Left ventricle myocardium superior (tissue), 1 donor: ENCODE measurements around the gene HOXA9. TPM values are rescaled to one million over a fixed set of nuclear protein-coding genes. Genes with fewer than 3 reads are reported as not detected.

ENCODE experiments used
- ATAC-seq: fragments of 200-7000 bp; cut with Tn5 transposase; one replicate; pipeline ENCODE4 v1.9.1; 2020; ENCODE audit warnings: mild to moderate bottlenecking, moderate library complexity
- DNase-seq: peaks from one replicate; pipeline ENCODE4 v3.0.0-alpha.2; 2020
- intact Hi-C: fragments of 100-400 bp; cut with micrococcal nuclease; formaldehyde crosslinking; loops from one replicate; pipeline ENCODE4 v1.11.0; 2022
- total RNA-seq: library from RNA; stranded (reverse); fragmentation: NEBNext Ultra II Directional; extraction: Animal tissue kit (Norgen Biotek cat#: 25700); gene quantifications from one replicate; pipeline ENCODE4 v1.2.1, GENCODE V29; 2021
- donor health status: DM: no; HTN: yes; CAD: no; lungs with severe emphysema.

Gene HOXA9
- total RNA-seq, 1 donor from 2014 or later, result not detected

DNA sequence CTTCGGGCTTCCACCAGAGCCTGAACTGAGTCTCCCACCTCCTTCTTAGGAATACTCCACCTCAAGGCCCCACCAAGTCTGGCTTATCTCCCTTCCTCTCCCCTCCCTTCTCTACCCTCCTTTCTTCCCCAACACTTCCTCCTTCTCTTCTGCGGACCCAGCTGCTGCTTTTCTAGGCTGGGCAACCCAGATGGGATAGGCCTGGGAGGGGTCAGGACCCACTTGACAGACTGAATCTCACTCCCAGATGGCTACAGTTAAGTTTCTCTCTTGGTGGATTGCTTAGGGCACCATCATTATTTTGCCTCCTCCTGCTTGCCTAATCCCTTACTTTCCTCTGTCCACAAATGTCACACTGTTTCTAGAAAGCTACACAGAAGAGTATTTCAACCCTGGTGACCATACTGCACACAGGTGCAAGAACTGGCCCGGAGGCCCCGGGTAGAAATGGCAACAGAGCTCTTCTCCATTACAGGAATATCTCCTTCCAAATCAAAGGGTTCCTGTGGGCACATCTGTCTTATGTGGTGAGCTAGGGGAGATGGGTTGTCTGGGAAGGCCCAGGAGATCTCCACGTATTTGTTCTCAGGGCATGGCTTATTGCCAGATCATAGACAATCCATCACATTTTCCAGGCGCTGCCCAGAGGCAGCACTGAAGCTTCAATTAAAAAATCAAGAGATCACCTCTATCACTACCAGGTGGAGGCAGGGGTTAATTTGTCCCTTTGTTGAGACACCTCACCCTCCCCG is 24.8 kb upstream of the HOXA9 start:
- DNase-seq (no peak), ATAC-seq (no peak)
- intact Hi-C loops, result no loop called here

DNA sequence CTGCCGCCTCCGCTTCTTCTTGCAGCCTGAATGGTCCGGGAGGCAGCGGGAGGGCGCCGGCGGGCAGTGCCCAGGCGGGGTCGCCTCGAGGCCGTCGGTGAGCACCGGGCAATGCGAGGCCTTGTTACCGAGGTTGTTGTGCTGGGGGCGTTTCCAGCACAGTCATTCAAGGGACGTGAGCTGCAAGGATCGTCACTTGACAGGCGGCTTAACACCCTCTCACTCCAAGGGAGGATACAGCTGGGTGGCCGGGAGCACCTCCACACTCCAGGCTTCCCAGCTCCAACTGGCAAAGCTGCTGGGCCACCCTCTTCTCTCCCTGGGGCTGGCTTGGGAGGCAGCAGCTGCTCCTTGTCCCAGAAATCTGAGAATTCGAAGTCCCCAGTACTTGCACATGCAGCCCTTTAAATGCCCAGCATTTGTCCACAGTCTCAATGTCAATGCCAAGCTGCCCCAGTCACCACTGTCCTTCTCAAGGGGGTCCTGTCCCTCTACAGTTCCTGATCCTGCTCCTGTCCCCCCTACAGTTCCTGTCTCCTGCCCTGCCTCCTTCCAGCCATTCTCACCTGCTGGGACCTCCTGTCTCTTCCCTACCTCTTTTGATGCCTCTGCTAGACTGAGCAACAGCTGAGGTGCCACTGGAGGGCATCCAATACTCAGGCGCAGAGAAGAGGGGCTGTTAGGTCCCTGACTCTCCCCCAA is 24.1 kb upstream of the HOXA9 start:
- ATAC-seq (no peak), DNase-seq (no peak)
- intact Hi-C loops, result no loop called here

DNA sequence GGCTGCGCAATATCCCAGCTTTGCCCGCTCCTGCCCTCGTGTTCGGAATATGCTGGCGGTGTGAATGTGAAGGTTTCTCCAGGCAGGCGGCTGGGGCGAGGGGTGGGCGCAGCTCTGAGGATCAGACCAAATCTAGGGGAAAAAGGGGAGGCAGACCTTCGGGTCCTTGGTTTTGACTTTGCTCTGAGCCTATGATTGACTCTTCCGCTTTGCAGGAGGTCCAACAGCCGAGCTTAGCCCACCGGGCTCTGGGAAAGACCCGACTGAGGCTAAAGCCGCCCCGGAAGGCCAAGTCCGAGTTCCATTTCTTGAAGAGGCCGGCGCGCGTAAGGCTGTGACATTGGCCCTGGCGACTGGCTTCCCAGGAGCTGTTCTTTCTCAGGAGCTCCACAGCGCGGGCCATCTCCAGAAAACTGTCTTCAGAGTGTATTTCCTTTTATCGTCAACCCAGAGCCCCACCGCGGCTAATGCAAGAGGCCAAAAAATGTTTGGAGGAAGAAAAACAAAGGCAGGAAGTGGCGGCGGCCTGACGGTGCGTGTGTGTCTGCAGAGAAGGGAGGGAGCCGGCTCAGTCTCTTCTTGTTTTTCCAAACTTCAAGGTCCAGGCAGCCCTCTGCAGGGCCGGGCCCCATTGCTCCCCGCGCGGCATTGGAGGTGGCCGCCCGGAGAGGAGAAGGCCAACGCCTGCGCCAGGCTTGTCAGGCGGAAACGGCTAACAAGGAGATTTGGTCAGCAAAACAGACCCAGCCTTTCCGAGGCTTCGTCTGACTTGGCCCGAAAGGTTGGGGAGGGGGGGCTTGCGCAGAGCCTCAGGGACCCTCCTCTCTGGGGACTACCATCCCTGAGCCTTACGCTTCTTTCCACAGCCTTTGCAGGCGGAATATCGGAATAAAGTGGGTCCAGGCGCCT is 23.3 kb upstream of the HOXA9 start:
- DNase-seq, result no peak
- intact Hi-C loops, result no loop called here
- peak; percentile 23 for ATAC-seq

DNA sequence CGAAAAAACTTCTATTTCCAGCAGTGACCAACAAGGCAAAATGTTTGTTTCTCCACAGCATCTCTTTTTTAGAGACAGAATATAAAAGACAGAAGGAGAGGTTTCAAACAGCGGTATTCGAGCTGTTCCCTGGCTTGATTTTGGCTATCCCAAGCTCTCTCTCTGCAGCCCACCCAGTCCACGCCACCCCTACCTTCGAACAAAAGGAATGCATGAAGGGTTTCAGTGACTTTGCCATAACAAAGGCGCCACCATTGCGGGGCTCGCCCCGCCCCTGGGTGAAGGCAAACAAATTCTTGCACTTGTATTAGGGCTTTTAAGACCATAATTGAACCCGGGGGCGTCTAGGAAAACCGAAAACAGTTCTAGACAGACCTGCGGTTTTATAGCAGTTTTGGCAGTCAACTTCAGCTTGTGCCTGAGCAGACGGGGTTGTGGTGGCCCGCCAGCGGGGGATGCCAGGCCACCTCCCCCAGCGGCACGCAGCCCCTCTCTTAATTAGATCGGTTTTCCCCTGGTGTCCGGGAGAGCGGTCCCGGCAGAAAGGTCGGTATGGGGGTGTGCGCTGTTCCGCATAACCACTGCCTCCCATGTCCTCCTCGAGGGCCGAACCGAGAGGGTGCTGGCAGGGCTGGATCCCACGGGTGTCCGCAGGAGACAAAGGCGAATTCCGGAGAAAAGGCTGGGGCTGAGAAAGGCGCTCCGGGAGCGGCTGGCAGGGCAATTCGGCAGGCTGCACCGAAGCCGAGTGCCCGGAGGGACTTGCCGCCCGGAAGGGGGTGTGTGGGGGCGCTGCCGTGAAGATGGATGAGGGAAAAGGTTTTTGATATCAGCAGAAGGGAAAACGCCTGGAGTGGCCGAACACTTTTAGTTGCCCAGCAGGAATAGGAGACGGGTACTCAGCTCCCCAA is 22.4 kb upstream of the HOXA9 start:
- no peak for DNase-seq
- intact Hi-C loops, result no loop called here
- no peak for ATAC-seq

DNA sequence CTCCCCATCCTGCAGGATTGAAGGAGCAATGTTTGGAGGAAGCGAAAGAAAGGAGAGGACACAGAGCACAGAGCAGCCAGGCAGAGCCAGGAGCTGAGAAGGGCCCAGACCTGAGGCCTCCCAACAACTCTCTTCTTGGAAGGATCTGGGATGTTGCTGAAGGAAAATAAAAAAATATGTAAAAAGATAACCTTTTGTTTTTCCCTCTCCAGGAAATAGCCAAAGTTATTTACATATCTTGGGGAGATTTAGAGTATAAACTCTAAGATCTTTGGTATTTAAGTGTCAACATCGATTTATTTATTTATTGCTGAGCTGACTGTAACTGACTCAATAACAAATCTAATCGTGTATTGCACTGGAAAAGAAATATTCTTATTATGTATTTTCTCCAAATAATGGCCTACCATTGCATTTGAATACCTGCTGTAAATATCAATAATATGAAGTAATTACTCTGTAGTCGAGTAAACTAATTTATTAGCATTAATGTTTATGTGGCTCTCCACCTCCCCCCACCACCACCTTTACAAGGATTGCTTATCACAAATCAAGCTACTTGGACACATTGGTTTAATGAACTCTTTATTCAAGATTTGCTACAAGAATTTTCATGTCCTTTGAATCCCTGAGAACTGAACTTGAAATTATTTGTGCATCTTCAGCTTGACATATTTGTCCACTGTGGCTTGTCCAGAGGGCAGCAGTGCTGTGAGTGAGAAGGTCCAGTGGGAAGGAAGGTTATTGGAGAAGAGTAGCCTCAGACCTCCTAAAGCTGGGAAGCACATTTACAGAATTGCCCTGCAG is 21.5 kb upstream of the HOXA9 start:
- no peak for DNase-seq
- no peak for ATAC-seq
- intact Hi-C loops, result no loop called here

DNA sequence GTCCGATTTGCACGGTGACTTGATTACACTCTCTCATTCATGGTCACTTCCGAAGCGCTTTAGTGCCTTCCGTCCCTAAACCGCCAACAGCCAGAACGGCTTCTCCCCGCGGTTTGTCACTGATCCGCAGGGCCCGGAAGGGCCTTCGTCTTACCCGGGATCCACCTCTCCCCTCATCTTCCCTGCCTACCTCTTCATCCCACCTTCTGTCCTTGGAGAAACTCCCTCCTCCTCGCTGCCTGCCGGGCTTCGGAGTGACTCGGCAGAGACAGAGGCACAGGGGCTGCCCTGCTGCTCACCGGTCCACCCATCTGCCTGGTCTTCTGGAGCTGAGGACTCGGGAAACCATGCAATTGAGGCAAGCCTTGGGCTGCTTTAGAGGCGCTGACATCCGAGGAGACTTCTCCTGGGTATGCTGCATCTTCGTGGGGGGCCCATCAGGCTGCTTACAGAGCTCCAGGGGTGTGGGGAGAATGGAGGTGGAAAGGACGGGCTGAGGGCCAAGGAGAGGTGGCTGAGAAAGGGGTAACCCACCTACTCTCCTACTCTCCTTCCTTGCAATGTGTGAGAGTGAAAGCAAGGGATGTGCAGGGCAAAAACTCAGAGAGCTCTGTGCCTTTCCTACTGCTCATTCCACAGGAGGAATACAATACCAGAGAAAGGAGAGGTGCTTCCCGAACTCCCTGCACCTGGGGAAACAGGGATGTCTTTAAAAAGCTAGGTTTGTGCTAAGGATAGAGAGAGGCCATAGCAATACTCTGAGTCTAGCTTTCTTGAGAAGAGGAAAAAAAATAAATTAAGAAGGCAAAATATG is 20.7 kb upstream of the HOXA9 start:
- no peak for DNase-seq
- intact Hi-C loops, result no loop called here
- ATAC-seq, result no peak

DNA sequence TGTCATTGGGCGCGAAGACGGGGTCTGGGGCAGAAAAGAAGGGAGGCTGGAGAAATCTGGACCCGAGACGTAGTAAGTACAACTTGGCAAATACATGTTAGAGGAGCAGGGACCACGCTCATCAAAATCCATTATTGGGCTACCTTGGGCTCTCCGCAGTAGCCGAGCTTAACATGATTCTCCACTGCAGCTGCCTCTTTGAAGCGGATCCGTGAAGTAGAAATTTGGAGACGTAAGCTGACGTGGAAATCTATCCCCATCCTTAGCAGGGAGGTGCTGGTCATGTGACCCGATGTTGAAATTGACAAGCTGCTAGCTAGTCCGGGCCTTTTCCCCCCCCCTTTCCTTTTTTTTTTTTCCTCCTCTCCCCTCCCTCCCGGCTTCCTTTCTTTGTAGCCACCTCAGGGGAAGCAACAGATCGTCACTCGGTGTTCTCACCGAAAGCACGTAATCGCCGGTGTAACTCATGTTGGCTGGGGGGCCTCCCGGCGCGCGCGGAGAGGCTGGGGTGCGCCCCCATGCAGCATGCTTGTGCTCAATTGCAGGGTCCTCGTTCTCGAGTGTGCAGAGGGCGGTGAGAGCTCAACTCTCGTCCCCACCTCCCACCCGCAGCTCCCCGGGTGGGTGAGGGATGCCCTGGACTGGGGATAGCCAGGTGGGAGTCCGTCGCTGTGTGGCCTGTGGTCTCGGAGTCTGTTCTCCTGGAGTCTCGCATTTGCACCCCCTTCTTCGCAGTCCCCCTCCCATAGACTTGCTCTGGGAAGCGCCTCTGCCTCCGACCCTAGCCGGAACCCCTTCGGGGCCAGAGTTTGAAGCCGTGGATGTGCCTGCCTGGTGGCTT is 19.9 kb upstream of the HOXA9 start, which contains the start of gene HOXA11:
HOXA11 (minus strand) TSS at position 220 of the 841 bp plus-strand sequence; CDS start at position 132, 88 bp downstream.
- intact Hi-C loops, result no loop called here
- ATAC-seq (no peak), DNase-seq (no peak)

DNA sequence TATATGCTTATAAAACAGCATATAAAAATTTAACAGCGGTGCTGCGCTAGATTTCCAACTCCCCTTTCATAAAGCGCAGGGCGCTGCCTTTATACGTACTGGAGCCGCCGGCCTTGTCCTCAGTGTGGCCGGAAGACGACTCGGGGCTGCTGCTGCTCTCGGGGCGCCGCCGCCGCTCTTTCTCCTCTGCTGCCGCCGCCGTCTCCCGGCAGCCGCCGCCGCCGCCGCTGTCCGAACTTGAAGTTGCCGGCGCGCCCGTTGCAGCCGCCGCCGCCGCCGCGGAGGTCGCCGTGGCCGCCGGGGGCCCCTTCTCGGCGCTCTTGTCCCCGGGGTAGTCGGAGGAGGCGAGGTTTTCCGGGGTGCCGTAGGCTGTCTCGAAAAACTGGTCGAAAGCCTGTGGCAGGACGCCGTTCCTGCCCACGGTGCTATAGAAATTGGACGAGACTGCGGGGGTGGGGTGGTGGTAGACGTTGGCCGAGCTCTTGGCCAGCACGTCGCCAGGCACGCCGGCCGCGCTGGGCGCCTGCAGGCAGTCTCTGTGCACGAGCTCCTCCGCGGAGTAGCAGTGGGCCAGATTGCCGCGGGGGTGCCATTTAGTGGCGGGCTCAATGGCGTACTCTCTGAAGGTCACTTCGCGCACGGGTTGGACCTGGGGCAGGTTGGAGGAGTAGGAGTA is 19.1 kb upstream of the HOXA9 start:
- DNase-seq (no peak), ATAC-seq (peak; percentile 17)
- intact Hi-C loops, result no loop called here

DNA sequence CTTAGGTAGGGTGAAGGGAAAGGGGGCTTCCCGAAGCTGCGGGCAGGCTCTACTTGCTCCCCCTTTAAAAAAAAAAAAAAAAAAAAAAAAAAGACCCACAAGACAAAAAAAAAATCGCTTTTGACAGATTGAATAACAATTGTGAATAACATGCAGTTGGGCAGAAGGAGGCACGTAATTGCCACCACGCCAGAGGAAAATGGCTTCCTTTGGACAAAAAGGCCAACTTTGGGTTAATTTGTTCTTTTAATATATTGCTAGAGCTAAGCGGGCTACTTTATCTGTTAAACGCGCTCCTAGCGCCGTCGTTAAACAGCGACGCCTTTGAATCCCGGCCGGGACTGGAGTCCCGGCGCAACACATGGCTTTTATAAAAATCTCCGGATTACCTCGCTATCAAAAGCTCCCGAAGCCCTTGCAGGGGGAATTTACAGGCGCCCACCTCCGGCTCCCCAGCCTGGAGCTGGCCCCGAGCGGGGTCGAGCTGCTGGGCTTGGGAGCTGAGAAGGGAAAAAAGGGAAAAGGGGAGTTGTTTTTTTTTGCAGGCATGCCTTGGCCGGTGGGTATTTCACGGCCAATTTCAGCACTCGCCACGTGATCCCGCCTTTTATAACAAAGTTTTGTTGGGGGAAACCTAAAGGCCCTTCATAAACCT is 18.5 kb upstream of the HOXA9 start:
- no peak for ATAC-seq
- no peak for DNase-seq
- intact Hi-C loops, result no loop called here

DNA sequence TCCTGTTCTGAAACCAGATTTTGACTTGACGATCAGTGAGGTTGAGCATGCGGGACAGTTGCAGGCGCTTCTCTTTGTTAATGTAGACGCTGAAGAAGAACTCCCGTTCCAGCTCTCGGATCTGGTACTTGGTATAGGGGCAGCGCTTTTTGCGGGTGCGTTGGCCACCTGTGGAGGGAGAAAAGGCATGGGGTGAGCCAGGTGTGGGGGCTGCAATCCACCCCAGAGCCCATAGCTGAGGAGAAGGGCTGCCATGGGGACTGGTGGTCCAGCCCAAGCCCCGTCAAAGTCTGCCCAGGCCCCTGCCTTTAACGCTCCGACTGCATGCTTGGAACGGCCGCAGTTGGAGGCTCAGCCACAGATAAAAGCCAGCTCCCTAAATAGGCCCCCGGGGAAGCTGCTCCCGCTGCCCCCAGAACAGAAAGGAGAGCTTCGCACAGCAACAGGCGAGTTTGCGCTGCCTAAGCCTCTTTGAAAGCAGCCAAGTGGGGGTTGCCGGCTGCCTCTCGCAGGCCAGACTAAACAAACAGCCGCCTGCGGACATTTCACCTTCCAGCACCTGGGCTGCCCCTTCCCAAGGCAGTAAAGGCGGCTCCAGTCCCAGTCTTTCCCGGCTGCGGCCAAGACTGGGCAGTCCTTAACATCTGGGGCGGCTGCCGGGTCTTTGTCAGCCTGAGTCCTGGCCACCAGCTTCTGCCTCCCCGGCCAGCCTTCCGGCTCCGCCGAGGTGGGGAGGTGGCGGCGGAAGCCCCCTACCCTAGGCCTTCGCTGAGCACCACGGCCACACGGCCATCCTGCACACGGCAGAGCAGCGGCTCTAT is 17.7 kb upstream of the HOXA9 start:
- intact Hi-C loops, result no loop called here
- ATAC-seq (no peak), DNase-seq (no peak)

DNA sequence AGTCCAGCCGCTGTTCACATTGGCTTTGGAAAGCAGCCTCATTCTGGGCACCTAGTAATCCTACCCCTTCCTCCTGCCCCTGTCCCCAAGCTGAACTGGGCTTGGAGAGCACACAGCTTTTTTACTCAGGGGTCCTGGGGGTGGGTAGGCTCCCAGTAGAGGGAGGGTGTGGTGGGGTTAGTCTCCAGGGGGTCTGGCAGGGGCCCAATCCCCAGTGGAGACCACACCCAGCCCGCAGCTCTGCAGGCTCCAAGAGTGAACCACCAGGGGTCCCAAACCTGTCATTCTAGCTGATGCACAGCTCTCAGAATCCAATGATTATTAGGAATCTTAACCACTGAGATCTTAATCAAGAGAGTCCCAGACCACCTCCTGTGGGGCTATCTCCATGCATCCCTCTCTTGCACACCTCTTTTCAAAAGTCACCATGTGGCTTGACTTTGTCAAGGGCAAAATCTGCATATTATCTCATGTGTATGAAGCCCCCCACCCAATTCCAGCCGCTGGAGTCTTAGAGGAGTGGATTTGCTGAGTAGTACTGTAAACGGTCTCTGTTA is 17.0 kb upstream of the HOXA9 start:
- intact Hi-C loops, result no loop called here
- ATAC-seq, result no peak
- DNase-seq, result no peak

DNA sequence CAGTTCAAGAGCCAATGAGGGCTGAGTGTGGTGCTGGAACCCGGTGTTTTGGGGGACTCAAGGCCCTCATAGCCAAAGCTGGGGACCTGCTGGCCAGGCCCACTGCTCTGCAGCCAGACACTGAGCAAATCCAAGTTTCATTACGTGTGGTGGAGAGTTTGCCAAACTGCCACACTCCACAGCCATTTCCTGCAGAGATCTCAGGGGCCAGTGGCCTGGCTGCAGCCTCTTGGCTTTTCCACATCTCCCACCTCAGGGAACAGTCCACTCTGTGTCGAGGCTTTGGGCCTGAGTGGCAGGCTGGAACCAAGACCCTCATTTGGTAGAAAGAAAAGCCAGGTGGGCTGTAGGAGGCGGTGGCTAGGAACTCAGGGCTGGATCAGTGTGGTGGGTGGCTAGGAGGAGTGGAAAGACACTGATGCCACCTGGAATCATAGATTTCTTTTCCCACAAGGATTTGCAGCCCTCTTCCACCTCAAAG is 16.5 kb upstream of the HOXA9 start:
- intact Hi-C loops, result no loop called here
- DNase-seq (no peak), ATAC-seq (no peak)

DNA sequence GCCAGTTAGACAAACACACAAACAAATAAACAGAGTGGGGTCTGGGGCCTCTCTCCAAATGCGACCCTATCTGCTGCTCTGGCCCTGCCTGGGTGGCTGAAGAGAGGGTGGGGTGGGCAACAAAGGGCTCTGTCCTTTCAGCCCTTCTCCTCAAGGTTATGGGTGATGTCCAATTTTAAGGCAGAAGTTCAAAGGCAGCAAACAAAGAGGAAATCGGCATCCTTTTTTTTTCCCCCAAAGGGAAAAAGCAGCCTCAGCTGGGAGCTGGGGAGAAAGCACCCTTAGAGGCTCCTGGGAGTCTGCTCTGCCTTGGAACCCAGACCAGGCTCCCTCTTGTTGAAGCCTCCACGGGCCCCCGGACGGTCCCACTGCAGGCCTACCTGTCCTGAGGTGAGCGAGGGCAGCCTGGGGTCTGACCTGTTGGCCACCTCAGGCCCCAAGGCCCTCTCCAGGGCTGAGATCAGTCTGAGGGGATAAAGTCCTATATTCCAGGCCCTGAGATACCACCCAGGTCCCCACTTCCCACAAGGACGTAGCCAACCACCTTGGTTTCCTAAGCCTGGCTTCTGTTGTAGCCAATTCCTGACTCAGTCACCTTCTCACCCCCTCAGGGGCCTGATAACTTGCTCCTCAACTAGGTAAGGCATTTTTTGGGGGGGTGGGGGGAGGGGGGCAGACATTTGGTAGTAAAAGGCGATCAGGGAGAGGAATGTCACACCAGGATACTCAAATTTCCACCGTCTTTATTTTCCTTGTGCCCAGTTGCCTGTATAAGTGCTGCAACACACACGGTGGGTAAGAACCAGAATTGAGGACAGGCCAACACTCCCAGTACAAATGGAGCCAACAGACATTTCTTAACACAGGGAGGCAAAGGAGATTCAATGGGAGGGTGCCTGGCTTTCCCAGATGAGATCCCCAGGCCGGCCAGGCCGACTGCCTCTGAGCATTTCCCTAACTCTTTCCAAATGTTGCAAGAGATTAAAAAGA is 15.4 kb upstream of the HOXA9 start:
- DNase-seq (no peak), ATAC-seq (no peak)
- intact Hi-C loops, result no loop called here
